Measurements from ENCODE around the gene AFAP1.

AFAP1 gene

GRCh38 chr4:7780751-7781348 lies 158.8 kb downstream of the AFAP1 start:
- DNase-seq, result no peak

DNA sequence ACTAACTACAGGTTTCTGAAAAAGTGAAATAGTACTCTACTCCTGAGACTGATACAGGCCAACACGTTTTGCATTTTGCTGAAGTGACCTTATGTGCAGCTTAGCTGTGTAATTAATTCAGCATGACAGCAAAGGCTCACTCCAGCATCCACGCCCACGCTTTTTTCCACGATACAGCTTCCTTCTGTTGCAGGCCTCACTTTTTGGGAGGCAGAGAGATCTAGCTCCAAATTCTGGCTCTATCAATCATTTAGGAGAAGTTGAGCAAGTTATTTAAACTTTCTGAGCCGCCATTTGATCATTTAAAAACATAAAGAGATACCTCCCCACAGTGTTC lies 160.3 kb downstream of the AFAP1 start:
- no peak for DNase-seq

DNA sequence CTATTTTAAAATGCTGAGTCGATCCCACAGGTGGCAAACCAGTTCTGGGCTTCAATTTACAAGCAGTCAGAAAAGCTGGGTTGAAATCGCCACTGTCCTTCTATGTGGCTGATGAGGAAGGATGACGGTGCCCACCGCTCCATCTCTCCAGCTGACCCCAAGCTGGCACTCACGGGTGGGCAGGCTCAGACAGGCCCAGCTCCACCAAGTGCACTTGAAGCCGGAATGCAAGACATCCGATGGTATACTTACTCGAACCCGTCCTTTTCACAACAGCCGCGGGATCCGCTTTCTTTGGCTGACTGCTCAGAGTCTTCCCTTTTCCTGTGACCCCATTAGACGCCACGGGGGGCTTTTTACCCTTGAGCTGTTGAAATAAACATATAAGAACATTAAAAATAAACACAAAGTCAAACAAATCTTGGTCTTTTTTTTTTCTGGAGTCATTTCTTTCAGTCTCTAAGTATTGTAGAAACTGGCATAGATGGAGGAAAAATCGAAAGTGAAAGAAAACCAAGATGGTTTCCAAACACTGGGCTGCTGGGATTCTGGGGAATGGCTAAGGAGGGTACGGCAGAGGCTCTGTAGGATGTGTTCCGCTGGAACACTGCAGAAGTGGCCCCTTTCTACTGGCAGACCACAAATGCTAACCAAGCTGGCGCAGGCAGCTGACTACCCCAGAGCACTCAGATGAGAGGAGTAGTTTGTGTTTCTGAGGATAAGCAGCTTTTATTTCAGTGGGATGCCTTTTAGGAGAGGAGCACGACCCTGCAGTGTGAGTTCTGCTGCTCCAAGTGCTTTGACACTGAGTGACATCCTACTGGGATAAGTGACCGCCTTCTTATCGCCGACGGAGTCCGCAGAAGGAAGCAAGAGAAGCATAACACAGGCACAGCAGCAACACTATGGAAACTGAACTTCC lies 160.9 kb downstream of the AFAP1 start:
- no peak for DNase-seq

DNA sequence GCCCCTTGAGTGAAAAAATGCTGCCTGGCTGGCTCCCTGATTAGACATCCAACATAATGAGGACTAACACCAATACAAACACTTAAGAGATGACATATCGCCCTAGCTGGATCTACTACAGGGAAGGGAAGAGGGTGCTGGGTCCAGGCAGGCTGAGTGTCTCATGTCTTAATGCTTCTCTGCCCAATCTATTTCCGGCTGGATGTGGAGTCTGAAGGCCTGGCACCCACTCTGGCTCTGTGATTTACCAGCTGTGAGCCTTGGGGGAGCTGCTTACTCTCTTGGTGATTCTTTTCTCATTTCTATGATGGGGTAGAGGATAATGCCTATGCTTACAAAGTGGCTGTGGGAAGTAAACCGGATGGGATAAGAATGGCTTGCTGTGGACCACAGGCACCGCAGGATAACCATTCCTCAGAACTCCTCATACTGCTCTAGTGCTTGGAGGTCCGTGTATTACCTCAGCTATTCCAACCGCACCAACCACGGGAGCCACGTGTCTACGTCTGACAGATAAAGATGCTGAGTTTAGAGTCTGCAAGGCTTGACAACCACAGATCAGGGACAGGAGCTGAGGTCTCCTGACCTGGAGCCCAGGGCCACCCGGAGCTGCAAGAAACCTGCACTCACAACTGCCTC lies 161.7 kb downstream of the AFAP1 start:
- no peak for DNase-seq

DNA sequence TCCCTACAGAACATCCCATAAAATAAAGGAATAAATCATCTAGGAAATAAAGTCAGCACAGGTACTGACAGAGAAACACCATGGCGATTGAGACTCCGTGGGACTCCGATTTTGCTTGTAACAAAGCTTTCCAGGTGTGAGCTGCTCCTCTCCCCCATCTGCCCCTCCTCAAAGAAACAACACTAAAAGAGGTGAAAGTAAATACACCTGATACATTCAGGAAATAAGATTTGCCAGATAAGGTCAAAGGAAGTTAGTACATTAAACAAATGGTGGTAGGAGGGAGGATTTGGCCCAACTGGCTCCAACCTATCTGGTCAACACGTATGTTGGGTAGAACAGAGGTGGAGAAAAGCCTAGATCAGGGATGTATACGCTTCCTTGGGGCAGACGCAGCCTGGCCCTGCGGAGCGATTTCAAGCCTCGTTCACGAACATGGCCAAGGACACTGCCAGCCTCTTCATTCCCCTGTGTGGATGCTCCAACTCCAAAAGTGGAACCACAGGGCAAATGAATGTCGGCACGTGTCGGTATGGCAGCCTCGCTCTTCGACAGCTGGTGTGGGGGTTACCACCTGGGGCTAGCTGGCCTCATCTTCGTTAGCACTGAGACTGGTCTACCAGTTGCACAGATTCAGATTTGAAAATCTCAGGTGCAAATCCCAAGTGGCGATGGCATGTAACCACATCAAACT lies 162.5 kb downstream of the AFAP1 start:
- DNase-seq, result no peak

DNA sequence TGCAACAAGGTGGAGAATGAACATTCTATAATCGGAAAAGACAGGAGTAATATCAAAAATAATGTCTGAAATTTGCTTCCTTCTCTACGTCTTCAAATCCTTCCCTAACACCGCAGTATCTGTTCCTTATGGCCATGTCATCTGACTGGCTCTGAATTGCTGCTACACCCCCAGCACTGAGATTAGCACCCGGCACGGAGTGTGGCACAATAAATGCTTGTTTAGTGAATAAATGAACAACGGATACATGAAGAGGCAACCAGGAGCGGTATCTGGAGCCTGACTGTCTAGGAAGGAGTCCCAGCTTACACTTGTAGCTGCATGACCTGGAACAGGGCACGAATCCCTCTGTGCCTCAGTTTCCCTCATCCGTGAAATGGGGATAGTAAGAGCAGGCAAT lies 164.3 kb downstream of the AFAP1 start:
- DNase-seq, result no peak

- DNase-seq, result no peak
These were observed 165.1 kb downstream of the AFAP1 start for GRCh38 chr4:7774301-7775294.

- no peak for DNase-seq
These were observed 166.1 kb downstream of the AFAP1 start for GRCh38 chr4:7773401-7774180.

DNA sequence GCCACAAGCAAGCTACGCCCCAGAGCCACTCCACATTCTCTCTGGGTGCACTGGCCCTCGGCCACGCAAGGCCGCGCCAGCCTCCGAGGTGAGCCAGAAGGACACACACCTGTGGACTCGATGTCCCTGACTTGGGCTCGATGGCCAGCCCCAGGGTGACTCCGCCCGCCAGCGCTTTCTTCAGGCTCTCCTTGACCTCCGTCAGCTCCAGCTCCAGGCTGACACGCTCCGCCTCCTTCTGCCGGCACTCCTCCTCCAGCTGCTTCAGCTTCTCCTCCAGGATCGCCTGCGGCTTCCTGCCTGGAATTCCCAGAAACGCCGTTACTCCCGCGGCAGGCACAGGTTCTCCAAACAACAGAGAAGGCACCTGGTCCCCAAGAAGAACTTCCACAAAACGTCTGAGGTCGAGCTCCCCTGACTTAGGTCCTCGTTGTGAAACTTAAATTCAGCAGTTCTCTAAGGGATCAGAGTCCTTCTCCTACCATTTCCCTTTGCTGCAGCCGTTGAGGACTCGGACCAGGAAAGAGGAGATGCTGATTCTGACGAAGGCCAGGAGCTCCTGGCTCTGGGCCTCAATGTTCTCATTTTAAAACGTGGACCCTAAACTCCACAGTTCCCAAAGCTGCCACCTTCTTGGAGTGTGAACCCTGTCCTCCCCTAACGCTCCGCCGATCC lies 166.8 kb downstream of the AFAP1 start:
- no peak for DNase-seq

DNA sequence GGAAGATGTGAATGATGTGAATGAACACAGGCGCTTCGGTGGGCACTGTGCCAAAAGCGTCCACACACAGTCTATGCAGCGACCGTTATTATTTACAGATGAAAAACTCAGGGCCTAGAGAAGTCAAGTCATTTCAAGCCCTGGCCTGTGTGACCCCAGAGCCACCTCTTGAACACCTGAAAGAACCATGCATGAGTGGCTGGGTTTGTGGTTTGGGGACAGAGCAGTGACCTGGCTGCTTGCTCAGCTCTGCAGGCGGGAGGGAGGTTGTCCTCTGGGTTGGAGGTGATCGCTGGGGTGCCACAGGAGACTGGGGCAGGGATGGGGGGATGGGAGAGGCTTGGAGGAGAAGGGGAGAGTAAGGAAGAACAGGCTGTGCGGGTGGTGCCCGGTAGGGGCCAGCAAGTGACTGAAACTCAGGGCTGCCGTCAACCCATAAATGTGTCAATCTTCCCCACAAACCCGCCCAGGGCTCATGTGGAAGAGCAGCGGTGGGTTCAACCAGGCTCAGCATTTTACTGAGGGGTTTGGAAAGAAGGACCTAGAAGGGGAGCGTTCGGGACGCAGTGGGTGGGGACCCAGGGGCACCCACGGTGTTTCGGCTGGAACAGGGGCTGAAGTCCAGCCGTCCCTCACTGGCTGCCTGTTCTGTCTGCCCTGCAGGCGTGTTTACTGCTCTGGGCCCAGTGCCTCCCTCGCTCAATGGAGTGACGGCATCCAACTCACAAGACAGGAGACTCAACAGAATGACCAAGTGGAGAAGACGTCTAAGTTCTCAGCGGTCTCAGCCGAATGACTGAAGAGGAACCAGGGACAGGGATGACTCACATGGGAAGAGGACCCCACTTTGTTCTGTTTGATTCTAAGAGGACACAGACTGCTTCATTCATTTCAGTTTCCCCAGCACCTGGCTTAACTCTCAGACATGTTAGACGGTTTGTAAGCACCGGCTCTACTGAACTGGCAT lies 167.8 kb downstream of the AFAP1 start:
- no peak for DNase-seq

- no peak for DNase-seq
These were observed 168.6 kb downstream of the AFAP1 start for GRCh38 chr4:7771056-7771455.

DNA sequence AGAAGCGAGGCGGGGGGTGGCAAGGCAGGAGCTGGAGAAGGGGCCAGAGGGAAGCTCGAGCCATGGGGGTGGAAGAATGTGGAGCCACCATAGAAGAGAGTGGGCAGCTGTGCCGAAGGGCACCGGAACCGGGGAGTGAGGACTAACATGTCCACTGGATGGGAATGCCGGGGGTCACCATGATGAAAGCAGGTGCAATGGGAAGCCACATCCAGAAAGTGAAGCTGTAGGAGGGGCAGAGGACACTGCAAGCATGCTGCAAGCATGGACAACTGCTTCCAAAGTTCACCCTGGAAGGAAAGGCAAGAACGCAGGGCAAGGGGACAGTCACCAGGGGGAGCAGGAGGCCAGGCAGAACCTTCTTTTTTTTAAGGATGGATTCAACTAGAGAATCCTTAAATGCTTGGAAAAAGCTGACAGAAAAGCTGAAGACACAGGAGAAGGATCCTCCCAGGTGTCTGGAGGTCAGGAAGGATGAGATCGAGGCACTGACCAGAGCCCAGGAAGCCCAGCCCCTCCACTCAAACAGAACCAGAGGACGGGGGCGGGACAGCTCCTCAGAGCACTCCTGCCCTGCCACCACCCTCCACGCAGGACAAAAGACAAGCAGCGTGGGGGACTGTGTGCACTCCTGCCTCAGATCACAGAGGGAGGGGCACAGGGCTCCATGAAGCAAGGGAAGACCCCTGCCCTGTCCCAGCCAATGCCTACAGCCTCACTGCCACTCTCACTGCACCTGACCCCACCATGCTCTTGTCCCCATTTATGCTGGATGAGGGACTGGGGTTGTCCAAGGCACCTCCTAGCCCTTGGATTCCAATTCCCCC lies 169.2 kb downstream of the AFAP1 start:
- DNase-seq, result peak; percentile 26

GRCh38 chr4:7769396-7770223 lies 170.1 kb downstream of the AFAP1 start:
- DNase-seq, result peak; percentile 55

GRCh38 chr4:7768736-7769135 lies 170.9 kb downstream of the AFAP1 start:
- no peak for DNase-seq

- no peak for DNase-seq
These were observed 171.7 kb downstream of the AFAP1 start for GRCh38 chr4:7767966-7768365.

DNA sequence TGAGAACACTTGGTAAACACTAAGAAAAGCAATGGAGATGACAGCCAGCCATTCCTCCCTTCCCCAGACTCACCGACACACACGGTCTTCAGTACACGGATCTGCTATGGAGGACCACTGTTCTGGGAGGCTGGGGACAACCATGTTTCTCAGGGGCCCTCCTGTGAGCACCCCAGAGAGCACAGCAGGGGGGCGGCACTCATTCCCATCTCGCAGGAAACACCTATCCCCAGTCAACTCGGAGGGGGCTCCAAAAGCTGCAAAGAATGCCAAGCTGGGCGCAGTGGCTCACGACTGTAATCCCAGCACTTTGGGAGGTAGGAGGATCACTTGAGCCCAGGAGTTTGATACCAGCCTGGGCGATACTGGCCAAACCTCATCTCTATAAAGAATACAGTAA lies 172.1 kb downstream of the AFAP1 start:
- no peak for DNase-seq

- no peak for DNase-seq
These were observed 172.9 kb downstream of the AFAP1 start for GRCh38 chr4:7766661-7767345.
